Endothelial cell (in vitro differentiated cells): ENCODE results near the gene MYO7A. TPM values are rescaled to one million over a fixed set of nuclear protein-coding genes. Genes with fewer than 3 reads are reported as not detected.
A peak's percentile ranks its signal among the peaks of the same experiment; 100 is the strongest.

ENCODE experiments used
- DNase-seq: peaks from one replicate; pipeline ENCODE4 v3.0.0; 2021; ENCODE audit warnings: low spot score
- H3K27ac Mint-ChIP-seq: one replicate; pipeline ENCODE4 v1.8.0; 2021; ENCODE audit warnings: mixed read lengths, inconsistent platforms; ENCODE audit not compliant: unreplicated experiment
- H3K27me3 Mint-ChIP-seq: one replicate; pipeline ENCODE4 v1.8.0; 2021; ENCODE audit warnings: mild to moderate bottlenecking, moderate library complexity, mixed read lengths, inconsistent platforms; ENCODE audit not compliant: unreplicated experiment
- H3K36me3 Mint-ChIP-seq: one replicate; pipeline ENCODE4 v1.8.0; 2021; ENCODE audit warnings: mild to moderate bottlenecking, low read depth, mixed read lengths, inconsistent platforms; ENCODE audit not compliant: unreplicated experiment
- H3K4me1 Mint-ChIP-seq: one replicate; pipeline ENCODE4 v1.8.0; 2021; ENCODE audit warnings: mild to moderate bottlenecking, mixed read lengths, inconsistent platforms; ENCODE audit not compliant: unreplicated experiment
- H3K4me3 Mint-ChIP-seq: one replicate; pipeline ENCODE4 v1.8.0; 2021; ENCODE audit warnings: mild to moderate bottlenecking, mixed read lengths, inconsistent platforms; ENCODE audit not compliant: unreplicated experiment
- H3K9me3 Mint-ChIP-seq: one replicate; pipeline ENCODE4 v1.8.0; 2021; ENCODE audit warnings: mixed read lengths, inconsistent platforms; ENCODE audit not compliant: unreplicated experiment
- total RNA-seq: library from RNA; stranded (reverse); fragmentation: NEBNext Ultra II Directional; extraction: Animal tissue kit (Norgen Biotek cat#: 25700); gene quantifications from one replicate; pipeline ENCODE4 v1.2.1, GENCODE V29; 2021; ENCODE audit not compliant: unreplicated experiment
- TF ChIP-seq, protein P1 (sequence below): fragments of 200-600 bp; sonication (generic); IDR thresholded peaks from one replicate; pipeline ENCODE4 v1.5.0; 2021; ENCODE audit warnings: antibody characterized with exemption; ENCODE audit not compliant: unreplicated experiment

The MYO7A gene
- total RNA-seq, 1 donor from 2014 or later, result 18.3 TPM

DNA sequence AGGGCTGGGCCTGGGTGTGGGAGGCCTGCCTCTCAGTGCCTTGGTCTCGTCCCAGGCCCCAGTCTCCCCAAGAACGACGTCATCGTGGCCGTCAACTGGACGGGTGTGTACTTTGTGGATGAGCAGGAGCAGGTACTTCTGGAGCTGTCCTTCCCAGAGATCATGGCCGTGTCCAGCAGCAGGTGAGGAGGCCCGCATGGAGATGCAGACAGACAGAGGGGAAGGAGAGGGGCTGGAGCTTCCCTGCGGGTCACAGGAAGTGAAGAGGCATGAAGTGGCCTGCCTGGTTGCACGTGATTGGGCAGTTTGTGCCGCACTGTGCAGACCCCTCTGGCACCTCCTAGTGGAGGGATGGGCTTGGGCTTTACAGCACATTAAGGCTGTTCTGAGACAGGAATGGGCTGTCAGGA is 70.4 kb downstream of the MYO7A start:
- no peaks in the 10 kb centered on the region for H3K9me3 Mint-ChIP-seq
- peaks cover 16% of the 10 kb centered on the region for H3K27me3 Mint-ChIP-seq
- TF ChIP-seq, protein P1, sequence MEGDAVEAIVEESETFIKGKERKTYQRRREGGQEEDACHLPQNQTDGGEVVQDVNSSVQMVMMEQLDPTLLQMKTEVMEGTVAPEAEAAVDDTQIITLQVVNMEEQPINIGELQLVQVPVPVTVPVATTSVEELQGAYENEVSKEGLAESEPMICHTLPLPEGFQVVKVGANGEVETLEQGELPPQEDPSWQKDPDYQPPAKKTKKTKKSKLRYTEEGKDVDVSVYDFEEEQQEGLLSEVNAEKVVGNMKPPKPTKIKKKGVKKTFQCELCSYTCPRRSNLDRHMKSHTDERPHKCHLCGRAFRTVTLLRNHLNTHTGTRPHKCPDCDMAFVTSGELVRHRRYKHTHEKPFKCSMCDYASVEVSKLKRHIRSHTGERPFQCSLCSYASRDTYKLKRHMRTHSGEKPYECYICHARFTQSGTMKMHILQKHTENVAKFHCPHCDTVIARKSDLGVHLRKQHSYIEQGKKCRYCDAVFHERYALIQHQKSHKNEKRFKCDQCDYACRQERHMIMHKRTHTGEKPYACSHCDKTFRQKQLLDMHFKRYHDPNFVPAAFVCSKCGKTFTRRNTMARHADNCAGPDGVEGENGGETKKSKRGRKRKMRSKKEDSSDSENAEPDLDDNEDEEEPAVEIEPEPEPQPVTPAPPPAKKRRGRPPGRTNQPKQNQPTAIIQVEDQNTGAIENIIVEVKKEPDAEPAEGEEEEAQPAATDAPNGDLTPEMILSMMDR, result peak; percentile 57
- H3K36me3 Mint-ChIP-seq, result peaks cover 15% of the 10 kb centered on the region
- H3K4me1 Mint-ChIP-seq, result peaks cover 7% of the 10 kb centered on the region
- peak; percentile 44 for DNase-seq
- peak overlapping the region; percentile 39 for H3K4me3 Mint-ChIP-seq
- peak overlapping the region; percentile 25 for H3K27ac Mint-ChIP-seq

DNA sequence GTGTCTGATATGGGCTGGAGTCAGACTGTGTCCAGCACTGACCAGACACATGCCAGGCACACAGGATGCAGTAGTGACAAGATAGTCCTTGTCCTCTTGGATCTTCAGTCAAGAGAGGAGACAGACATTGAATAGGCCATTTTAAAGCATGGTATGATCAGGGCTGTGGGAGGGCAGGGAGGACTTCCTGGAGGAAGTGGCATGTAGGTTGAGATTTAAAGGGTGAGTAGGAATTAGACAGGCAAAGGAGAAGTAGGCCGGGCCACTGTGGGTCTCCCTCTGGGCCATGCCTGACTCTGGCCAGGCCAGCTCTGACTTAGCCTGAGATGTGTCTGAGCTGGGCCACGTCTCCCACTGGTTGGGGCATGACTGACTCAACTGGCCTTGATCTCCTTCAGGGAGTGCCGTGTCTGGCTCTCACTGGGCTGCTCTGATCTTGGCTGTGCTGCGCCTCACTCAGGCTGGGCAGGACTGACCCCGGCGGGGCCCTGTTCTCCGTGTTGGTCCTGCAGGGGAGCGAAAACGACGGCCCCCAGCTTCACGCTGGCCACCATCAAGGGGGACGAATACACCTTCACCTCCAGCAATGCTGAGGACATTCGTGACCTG is 71.2 kb downstream of the MYO7A start:
- Mint-ChIP-seq H3K4me1 (peaks cover 7% of the 10 kb centered on the region), H3K36me3 (peaks cover 15% of the 10 kb centered on the region), H3K27ac (no peak overlapping the region), H3K27me3 (peaks cover 16% of the 10 kb centered on the region), H3K4me3 (peak overlapping the region; percentile 39), H3K9me3 (no peaks in the 10 kb centered on the region)
- DNase-seq, result no peak
- TF ChIP-seq, protein P1, result no peak

DNA sequence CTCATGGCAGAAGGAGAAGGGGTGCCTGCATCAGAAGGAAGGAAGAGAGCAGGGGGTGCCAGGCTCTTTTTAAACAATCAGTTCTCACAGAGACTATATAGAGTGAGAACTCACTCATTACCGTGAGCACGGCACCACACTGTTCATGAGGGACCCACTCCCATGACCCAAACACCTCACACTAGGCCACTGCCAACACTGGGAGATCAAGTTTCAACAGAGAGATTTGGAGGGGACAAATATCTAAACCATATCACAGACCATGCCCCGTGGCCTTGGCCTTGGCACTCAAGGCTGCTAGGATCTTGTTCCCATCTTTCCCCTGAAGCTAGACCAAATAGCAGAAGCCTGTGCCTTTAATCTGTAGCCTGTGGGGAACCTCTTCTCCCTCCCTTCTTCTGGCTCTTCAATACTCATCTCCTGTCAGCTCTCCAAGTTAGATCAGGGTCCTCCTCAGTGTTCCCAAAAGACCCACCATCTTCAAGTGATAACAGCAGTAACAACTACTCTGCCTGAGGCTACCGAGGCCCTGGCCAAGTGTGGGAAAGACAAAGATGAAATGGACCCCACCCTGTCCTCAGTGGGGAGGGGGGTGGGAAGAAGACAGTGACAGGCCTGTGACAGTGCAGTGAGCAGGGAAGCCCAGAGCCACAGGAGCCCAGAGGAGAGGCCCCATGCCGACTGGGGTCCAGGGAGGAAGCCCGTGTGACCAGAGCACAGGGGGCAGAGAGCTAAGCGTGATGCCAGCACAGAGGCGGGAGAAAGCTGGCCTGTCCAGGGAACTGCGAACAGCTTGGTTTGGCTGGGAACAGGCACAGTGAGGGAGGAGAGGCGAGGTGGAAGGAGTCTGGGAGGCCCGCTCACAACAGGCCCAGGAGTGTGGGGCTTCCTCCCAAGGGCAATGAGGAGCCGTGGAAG is 72.6 kb downstream of the MYO7A start:
- Mint-ChIP-seq H3K27me3 (peaks cover 16% of the 10 kb centered on the region), H3K9me3 (no peaks in the 10 kb centered on the region), H3K36me3 (peaks cover 15% of the 10 kb centered on the region), H3K27ac (no peak overlapping the region), H3K4me1 (peaks cover 7% of the 10 kb centered on the region), H3K4me3 (peak overlapping the region; percentile 27)
- TF ChIP-seq, protein P1, result no peak
- DNase-seq, result no peak

DNA sequence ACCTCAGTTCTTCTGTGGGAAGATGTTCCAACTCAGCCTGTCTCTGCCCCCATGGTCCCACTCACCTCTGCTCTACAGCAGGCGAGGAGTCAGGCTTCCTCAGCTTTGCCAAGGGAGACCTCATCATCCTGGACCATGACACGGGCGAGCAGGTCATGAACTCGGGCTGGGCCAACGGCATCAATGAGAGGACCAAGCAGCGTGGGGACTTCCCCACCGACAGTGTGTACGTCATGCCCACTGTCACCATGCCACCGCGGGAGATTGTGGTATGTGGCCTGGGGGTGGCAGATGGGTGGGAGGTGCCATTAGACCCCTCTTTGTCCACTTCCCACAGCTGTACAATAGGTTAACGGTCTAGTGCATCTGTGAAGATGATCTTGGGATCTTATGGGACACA is 73.3 kb downstream of the MYO7A start:
- H3K27me3 Mint-ChIP-seq, result peaks cover 16% of the 10 kb centered on the region
- no peak overlapping the region for H3K4me3 Mint-ChIP-seq
- H3K36me3 Mint-ChIP-seq, result peaks cover 15% of the 10 kb centered on the region
- peaks cover 10% of the 10 kb centered on the region for H3K4me1 Mint-ChIP-seq
- H3K27ac Mint-ChIP-seq, result no peak overlapping the region
- no peak for DNase-seq
- TF ChIP-seq, protein P1, result no peak
- H3K9me3 Mint-ChIP-seq, result no peaks in the 10 kb centered on the region
